Measurements from ENCODE around the gene TMUB2. TPM values are rescaled to one million over a fixed set of nuclear protein-coding genes. Genes with fewer than 3 reads are reported as not detected.
A peak's percentile ranks its signal among the peaks of the same experiment; 100 is the strongest.

The TMUB2 gene
- total RNA-seq, 1 donor from 2014 or later: 35.7 TPM

- Mint-ChIP-seq H3K27me3 (ENCODE audit: low read depth) (no peaks in the 10 kb centered on the region), H3K36me3 (peaks cover 23% of the 10 kb centered on the region), H3K4me3 (no peak overlapping the region), H3K4me1 (peaks cover 23% of the 10 kb centered on the region), H3K9me3 (no peaks in the 10 kb centered on the region), H3K27ac (peak overlapping the region; percentile 76)
- DNase-seq (ENCODE audit: low spot score in 2 of 2, unreplicated experiment in 2 of 2): no peak
- TF ChIP-seq CTCF (IDR thresholded peaks at IDR 0.05; ENCODE audit: unreplicated experiment): no peak
Observed at GRCh38 chr17:44191369-44191768, 4.6 kb downstream of the TMUB2 start.

GRCh38 chr17:44191941-44192496 lies 5.2 kb downstream of the TMUB2 start:
- DNase-seq (ENCODE audit: low spot score in 2 of 2, unreplicated experiment in 2 of 2): no peak
- no peaks in the 10 kb centered on the region for H3K9me3 Mint-ChIP-seq
- H3K27ac Mint-ChIP-seq: peak overlapping the region; percentile 39
- peaks cover 26% of the 10 kb centered on the region for H3K36me3 Mint-ChIP-seq
- no peaks in the 10 kb centered on the region for H3K27me3 Mint-ChIP-seq (ENCODE audit: low read depth)
- TF ChIP-seq CTCF (IDR thresholded peaks at IDR 0.05; ENCODE audit: unreplicated experiment): no peak
- H3K4me3 Mint-ChIP-seq: no peak overlapping the region
- peaks cover 25% of the 10 kb centered on the region for H3K4me1 Mint-ChIP-seq

GRCh38 chr17:44192750-44193149 lies 6.0 kb downstream of the TMUB2 start:
- Mint-ChIP-seq H3K4me3 (no peak overlapping the region), H3K4me1 (peaks cover 26% of the 10 kb centered on the region), H3K27ac (peak overlapping the region; percentile 50), H3K36me3 (peaks cover 30% of the 10 kb centered on the region), H3K9me3 (no peaks in the 10 kb centered on the region), H3K27me3 (ENCODE audit: low read depth) (no peaks in the 10 kb centered on the region)
- no peak for TF ChIP-seq CTCF (IDR thresholded peaks at IDR 0.05; ENCODE audit: unreplicated experiment)
- no peak for DNase-seq (ENCODE audit: low spot score in 2 of 2, unreplicated experiment in 2 of 2)

- no peak for TF ChIP-seq CTCF (IDR thresholded peaks at IDR 0.05; ENCODE audit: unreplicated experiment)
- Mint-ChIP-seq H3K27ac (peak overlapping the region; percentile 50), H3K4me3 (no peak overlapping the region), H3K9me3 (no peaks in the 10 kb centered on the region), H3K36me3 (peaks cover 30% of the 10 kb centered on the region), H3K27me3 (ENCODE audit: low read depth) (no peaks in the 10 kb centered on the region), H3K4me1 (peaks cover 26% of the 10 kb centered on the region)
- no peak for DNase-seq (ENCODE audit: low spot score in 2 of 2, unreplicated experiment in 2 of 2)
Observed at GRCh38 chr17:44193326-44194084, 6.7 kb downstream of the TMUB2 start.

- Mint-ChIP-seq H3K4me3 (no peak overlapping the region), H3K27ac (no peak overlapping the region), H3K36me3 (peaks cover 14% of the 10 kb centered on the region)
Observed at GRCh38 chr17:44197107-44197506, 10.3 kb downstream of the TMUB2 start.

More at GRCh38 chr17:44197107-44197506, 10.3 kb downstream of the TMUB2 start:
- TF ChIP-seq CTCF (IDR thresholded peaks at IDR 0.05; ENCODE audit: unreplicated experiment): no peak
- no peaks in the 10 kb centered on the region for H3K9me3 Mint-ChIP-seq
- H3K4me1 Mint-ChIP-seq: peaks cover 29% of the 10 kb centered on the region
- DNase-seq (ENCODE audit: low spot score in 2 of 2, unreplicated experiment in 2 of 2): no peak
- H3K27me3 Mint-ChIP-seq (ENCODE audit: low read depth): no peaks in the 10 kb centered on the region
